Caco-2 (cell line): ENCODE data around the gene SRXN1. TPM values are rescaled to one million over a fixed set of nuclear protein-coding genes. Genes with fewer than 3 reads are reported as not detected.

ENCODE experiments used
- BruUV-seq: library from RNA; stranded (reverse); fragments of 400-500 nt; replicated peaks from 2 replicates; lab custom pipeline; 2021; lab: Mats Ljungman, UMichigan
- CTCF ChIA-PET: fragments of 300-600 bp; sonication (Branson Sonifier 250); formaldehyde crosslinking; loops from one replicate; lab custom pipeline; 2022; ENCODE audit warnings: antibody characterized with exemption; lab: Charles Lee
- POLR2A ChIA-PET: fragments of 300-600 bp; sonication (Branson Sonifier 250); formaldehyde crosslinking; loops from one replicate; lab custom pipeline; 2022; ENCODE audit warnings: antibody characterized with exemption; lab: Charles Lee
- DNase-seq, 2 experiments: peaks; one replicate each; pipeline versions ENCODE4 v3.0.0 to v3.0.0-alpha.2; 2020 to 2022
- H3K27me3 ChIP-seq: replicated peaks from 2 replicates; pipeline ENCODE4 v1.6.0; 2011; ENCODE audit warnings: low read length; ENCODE audit not compliant: control insufficient read depth, insufficient read depth
- H3K36me3 ChIP-seq: 2 replicates; pipeline ENCODE4 v1.5.1; 2011; ENCODE audit warnings: low read length; ENCODE audit not compliant: control insufficient read depth, insufficient read depth
- H3K4me1 ChIP-seq: fragments of 250-450 bp; sonication (Bioruptor Pico); 2 replicates; pipeline ENCODE4 v1.5.1; 2020; ENCODE audit warnings: mild to moderate bottlenecking
- H3K4me3 ChIP-seq: 2 replicates; pipeline ENCODE4 v1.5.1; 2011; ENCODE audit warnings: low read depth, mild to moderate bottlenecking, control low read depth, low read length
- H3K9me3 ChIP-seq: fragments of 250-450 bp; sonication (Bioruptor Pico); 2 replicates; pipeline ENCODE4 v1.5.1; 2020; ENCODE audit warnings: mild to moderate bottlenecking, moderate library complexity
- H3K27ac Mint-ChIP-seq: one replicate; pipeline ENCODE4 v1.8.0; 2022; ENCODE audit warnings: mixed read lengths; ENCODE audit not compliant: unreplicated experiment
- H3K27me3 Mint-ChIP-seq: one replicate; pipeline ENCODE4 v1.8.0; 2022; ENCODE audit warnings: mixed read lengths; ENCODE audit not compliant: insufficient read depth, unreplicated experiment
- H3K36me3 Mint-ChIP-seq: one replicate; pipeline ENCODE4 v1.8.0; 2022; ENCODE audit warnings: mild to moderate bottlenecking, mixed read lengths; ENCODE audit not compliant: insufficient read depth, unreplicated experiment
- H3K4me1 Mint-ChIP-seq: one replicate; pipeline ENCODE4 v1.8.0; 2022; ENCODE audit warnings: low read depth, mixed read lengths; ENCODE audit not compliant: unreplicated experiment
- H3K4me3 Mint-ChIP-seq: one replicate; pipeline ENCODE4 v1.8.0; 2022; ENCODE audit warnings: mild to moderate bottlenecking, moderate library complexity, mixed read lengths; ENCODE audit not compliant: unreplicated experiment
- H3K9me3 Mint-ChIP-seq: one replicate; pipeline ENCODE4 v1.8.0; 2022; ENCODE audit warnings: mixed read lengths; ENCODE audit not compliant: unreplicated experiment
- intact Hi-C: fragments of 100-400 bp; cut with micrococcal nuclease; formaldehyde crosslinking; loops from one replicate; pipeline ENCODE4 v1.10.0; 2022; ENCODE audit not compliant: unreplicated experiment
- total RNA-seq: library from RNA; stranded (reverse); gene quantifications from 2 replicates; pipeline ENCODE4 v1.2.3, GENCODE V29; 2022
- TF ChIP-seq, protein P1 (sequence below), 2 experiments: fragments of 200-600 bp in 1 of 2; IDR thresholded peaks; 1 replicate in 1 of 2; 2 replicates in 1 of 2; pipeline versions ENCODE4 v1.5.1 to v1.8.0; 2011 to 2022; ENCODE audit warnings: antibody characterized with exemption in 1 of 2, control low read depth in 1 of 2, inconsistent platforms in 1 of 2, low read depth in 1 of 2, low read length in 1 of 2, mild to moderate bottlenecking in 1 of 2, moderate library complexity in 1 of 2; ENCODE audit not compliant: insufficient read depth in 1 of 2, severe bottlenecking in 1 of 2, unreplicated experiment in 1 of 2

The SRXN1 gene
- total RNA-seq, 1 experiment from 2014 or later = 33.7 TPM

DNA sequence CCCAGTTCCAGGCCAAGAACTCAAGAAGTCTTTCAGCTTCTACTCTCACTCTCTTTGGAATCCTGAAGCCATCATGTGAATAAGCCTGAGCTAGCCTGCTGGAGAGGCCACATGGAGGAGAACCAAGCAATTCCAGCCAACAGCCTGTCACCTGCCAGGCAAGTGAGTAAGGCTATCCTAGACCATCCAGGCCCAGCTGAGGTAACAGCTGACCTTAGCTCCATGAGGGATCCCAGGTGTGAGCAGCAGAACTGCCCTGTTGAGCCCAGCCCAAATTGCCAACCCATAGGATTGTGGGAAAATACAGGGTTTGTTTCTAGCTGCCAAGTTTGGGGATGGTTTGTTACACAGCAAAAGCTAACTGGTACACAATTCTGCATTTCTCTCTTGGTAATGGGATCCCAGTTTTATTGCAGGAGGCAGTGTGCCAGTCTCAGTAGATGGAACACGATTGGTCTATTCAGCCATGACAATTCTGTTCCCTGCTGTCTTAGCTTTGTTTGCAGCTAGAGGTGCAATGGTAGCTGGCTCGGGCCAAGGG, 5.5 kb downstream of the SRXN1 start:
- Mint-ChIP-seq H3K27me3 (no peaks in the 10 kb centered on the region), H3K4me1 (peaks cover 12% of the 10 kb centered on the region), H3K4me3 (no peak overlapping the region), H3K9me3 (no peaks in the 10 kb centered on the region), H3K36me3 (peaks cover 48% of the 10 kb centered on the region), H3K27ac (no peak overlapping the region)
- Histone ChIP-seq H3K4me1 (no peaks in the 10 kb centered on the region), H3K36me3 (peaks cover 5% of the 10 kb centered on the region), H3K9me3 (no peaks in the 10 kb centered on the region), H3K27me3 (no peaks in the 10 kb centered on the region), H3K4me3 (no peak overlapping the region)
- CTCF ChIA-PET = no interaction called here
- intact Hi-C loops = loop anchor here (5.0 kb wide), 1 partner anchor 295 kb away; no protein-coding TSS in a partner anchor
- POLR2A ChIA-PET = no interaction called here
- no peak for DNase-seq
- no TSS peak for BruUV-seq
- TF ChIP-seq, protein P1, sequence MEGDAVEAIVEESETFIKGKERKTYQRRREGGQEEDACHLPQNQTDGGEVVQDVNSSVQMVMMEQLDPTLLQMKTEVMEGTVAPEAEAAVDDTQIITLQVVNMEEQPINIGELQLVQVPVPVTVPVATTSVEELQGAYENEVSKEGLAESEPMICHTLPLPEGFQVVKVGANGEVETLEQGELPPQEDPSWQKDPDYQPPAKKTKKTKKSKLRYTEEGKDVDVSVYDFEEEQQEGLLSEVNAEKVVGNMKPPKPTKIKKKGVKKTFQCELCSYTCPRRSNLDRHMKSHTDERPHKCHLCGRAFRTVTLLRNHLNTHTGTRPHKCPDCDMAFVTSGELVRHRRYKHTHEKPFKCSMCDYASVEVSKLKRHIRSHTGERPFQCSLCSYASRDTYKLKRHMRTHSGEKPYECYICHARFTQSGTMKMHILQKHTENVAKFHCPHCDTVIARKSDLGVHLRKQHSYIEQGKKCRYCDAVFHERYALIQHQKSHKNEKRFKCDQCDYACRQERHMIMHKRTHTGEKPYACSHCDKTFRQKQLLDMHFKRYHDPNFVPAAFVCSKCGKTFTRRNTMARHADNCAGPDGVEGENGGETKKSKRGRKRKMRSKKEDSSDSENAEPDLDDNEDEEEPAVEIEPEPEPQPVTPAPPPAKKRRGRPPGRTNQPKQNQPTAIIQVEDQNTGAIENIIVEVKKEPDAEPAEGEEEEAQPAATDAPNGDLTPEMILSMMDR (IDR thresholded peaks at IDR 0.05; ENCODE audit: insufficient read depth in 1 of 2, low read depth in 1 of 2, low read length in 1 of 2, severe bottlenecking in 1 of 2, unreplicated experiment in 1 of 2) = no peak

DNA sequence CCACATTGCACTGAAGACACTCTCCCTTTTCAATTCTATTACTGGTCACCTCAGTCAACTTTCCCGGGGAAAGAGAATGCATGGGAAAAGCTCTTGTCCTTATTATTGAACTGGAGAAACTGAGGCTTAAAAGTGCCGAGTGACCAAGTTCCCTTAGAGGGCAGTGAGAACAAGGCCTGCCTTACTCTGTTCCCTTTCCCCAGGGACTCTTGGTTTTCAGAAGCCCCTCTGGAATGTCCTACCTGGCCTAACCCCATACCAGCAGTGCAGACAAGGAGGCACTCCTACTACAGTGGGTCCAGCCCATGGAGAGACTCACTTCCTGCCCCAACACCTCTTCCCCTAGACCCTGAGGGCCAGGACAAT, 6.1 kb downstream of the SRXN1 start:
- no peaks in the 10 kb centered on the region for H3K9me3 ChIP-seq
- intact Hi-C loops = loop anchor here (5.0 kb wide), 1 partner anchor 295 kb away; no protein-coding TSS in a partner anchor
- peaks cover 5% of the 10 kb centered on the region for H3K36me3 ChIP-seq
- no peaks in the 10 kb centered on the region for H3K27me3 ChIP-seq
- no peak overlapping the region for H3K27ac Mint-ChIP-seq
- H3K4me3 Mint-ChIP-seq = no peak overlapping the region
- ChIA-PET POLR2A (no interaction called here), CTCF (interaction anchor here (0.6 to 2.6 kb wide), 3 partner anchors 44 to 234 kb away, joined by 3 to 42 read pairs (median 8); no protein-coding TSS in a partner anchor)
- no peak overlapping the region for H3K4me3 ChIP-seq
- H3K9me3 Mint-ChIP-seq = no peaks in the 10 kb centered on the region
- no peaks in the 10 kb centered on the region for H3K27me3 Mint-ChIP-seq
- no TSS peak for BruUV-seq
- no peak for DNase-seq
- peaks cover 41% of the 10 kb centered on the region for H3K36me3 Mint-ChIP-seq
- TF ChIP-seq, protein P1 (IDR thresholded peaks at IDR 0.05; ENCODE audit: insufficient read depth in 1 of 2, low read depth in 1 of 2, low read length in 1 of 2, severe bottlenecking in 1 of 2, unreplicated experiment in 1 of 2) = no peak
- H3K4me1 Mint-ChIP-seq = peaks cover 6% of the 10 kb centered on the region
- no peaks in the 10 kb centered on the region for H3K4me1 ChIP-seq

DNA sequence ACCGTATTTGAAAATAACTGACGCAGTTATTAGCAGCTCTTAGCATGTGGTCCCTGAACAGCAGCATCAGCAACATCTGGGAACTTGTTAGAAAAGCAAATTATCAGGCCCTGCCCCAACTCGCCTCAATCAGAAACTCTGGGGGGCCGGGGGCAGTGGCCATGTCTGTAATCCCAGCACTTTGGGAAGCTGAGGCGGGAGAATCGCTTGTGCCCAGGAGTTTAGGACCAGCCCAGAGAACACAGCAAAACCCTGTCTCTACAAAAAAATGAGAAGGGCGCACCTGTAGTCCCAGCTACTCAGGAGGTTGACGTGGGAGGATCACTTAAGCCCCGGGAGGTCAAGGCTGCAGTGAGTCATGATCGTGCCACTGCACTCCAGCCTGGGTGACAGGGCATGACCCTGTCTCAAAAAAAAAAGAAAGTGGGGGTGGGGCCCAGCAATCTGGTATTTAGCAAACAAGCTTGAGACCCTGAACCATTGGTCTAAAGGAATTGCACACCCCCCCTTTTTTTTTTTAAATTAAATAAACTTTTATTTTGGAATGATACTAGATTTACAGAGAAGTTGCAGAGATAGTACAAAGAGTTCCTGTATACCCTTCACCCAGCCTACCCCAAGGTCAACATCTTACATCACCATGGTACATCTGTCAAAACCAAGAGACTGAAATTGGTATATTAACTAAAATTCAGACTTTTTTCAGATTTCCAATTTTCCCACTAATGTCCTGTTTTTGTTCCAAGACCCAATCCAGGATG, 6.7 kb downstream of the SRXN1 start:
- H3K36me3 ChIP-seq = peaks cover 5% of the 10 kb centered on the region
- CTCF ChIA-PET = interaction anchor here (0.6 to 3.2 kb wide), 22 partner anchors 9 to 234 kb away, joined by 3 to 46 read pairs (median 7); partner anchors contain the start of gene CSNK2A1
- no peaks in the 10 kb centered on the region for H3K4me1 ChIP-seq
- no peaks in the 10 kb centered on the region for H3K9me3 ChIP-seq
- Mint-ChIP-seq H3K27me3 (no peaks in the 10 kb centered on the region), H3K27ac (no peak overlapping the region), H3K4me3 (no peak overlapping the region), H3K36me3 (peaks cover 41% of the 10 kb centered on the region), H3K9me3 (no peaks in the 10 kb centered on the region), H3K4me1 (peaks cover under 1% of the 10 kb centered on the region)
- DNase-seq = no peak
- no peaks in the 10 kb centered on the region for H3K27me3 ChIP-seq
- BruUV-seq = no TSS peak
- TF ChIP-seq, protein P1 (IDR thresholded peaks at IDR 0.05; ENCODE audit: insufficient read depth in 1 of 2, low read depth in 1 of 2, low read length in 1 of 2, severe bottlenecking in 1 of 2, unreplicated experiment in 1 of 2) = no peak
- intact Hi-C loops = loop anchor here (5.0 kb wide), 1 partner anchor 294 kb away; no protein-coding TSS in a partner anchor
- POLR2A ChIA-PET = no interaction called here
- no peak overlapping the region for H3K4me3 ChIP-seq
